Measurements from ENCODE around the gene PRR11. TPM values are rescaled to one million over a fixed set of nuclear protein-coding genes. Genes with fewer than 3 reads are reported as not detected.
"Not testable (repeated sequence)": the region's sequence is repeated elsewhere in the genome, so short reads cannot be mapped to it uniquely, and the experiment has no call there.

The PRR11 gene
- total RNA-seq, 4 donors from 2014 or later = 0.82 to 3.5 (median 1.4) TPM

- no peak for ATAC-seq (ENCODE audit: low FRiP score)
- no peak for DNase-seq (ENCODE audit: low spot score)
- TF ChIP-seq CTCF (IDR thresholded peaks at IDR 0.05) = no peak
Observed at GRCh38 chr17:59167571-59168001, 12.0 kb downstream of the PRR11 start.

- ATAC-seq (ENCODE audit: low FRiP score) = no peak
- no peak for DNase-seq (ENCODE audit: low spot score)
Observed at GRCh38 chr17:59172436-59173004, 17.0 kb downstream of the PRR11 start.

DNA sequence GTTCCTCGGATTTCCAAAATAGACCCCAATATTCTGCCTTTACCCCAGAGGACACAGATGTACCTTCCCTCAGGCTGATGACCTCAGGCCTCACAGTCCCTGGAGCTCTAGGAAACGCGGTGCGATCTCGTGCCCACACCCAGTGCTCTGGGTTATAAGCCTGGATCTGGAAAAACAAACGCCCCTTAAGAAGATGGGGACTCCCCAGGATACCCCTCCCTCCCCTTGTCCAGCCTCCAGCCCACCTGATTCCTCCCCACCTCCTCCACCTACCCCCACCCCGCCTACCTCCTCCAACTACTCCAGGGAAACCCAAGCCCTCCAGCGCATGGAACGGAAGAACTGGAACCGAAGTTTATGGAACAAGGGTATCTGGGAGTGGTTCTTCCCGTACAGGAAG is 19.1 kb downstream of the PRR11 start:
- ATAC-seq (ENCODE audit: low FRiP score) (no peak), DNase-seq (ENCODE audit: low spot score) (no peak)
- no peak for TF ChIP-seq CTCF (IDR thresholded peaks at IDR 0.05)

More at GRCh38 chr17:59172436-59173004, 17.0 kb downstream of the PRR11 start:
- no peak for TF ChIP-seq CTCF (IDR thresholded peaks at IDR 0.05)

DNA sequence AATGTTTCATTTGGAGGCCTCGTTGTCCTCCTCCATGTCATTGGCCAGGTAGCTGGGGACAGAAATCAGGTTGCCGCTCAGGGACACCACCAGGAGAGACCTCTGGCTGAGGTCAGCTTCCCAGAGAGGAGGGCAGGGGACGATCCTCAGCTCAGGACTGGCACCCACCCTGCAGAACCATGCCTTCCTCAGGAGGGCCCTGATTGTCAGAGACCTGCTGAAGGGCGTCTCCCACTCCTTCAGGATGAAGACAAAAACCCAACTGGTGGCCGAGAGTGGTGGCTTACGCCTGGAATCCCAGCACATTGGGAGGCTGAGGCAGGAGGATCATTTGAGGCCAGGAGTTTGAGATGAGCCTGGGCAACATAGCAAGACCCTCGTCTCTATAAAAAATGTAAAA is 19.5 kb downstream of the PRR11 start:
- ATAC-seq (ENCODE audit: low FRiP score) (no peak), DNase-seq (ENCODE audit: low spot score) (no peak)
- TF ChIP-seq CTCF (IDR thresholded peaks at IDR 0.05) = no peak

GRCh38 chr17:59178266-59178985 is 22.9 kb downstream of the PRR11 start:
- DNase-seq (ENCODE audit: low spot score) (no peak), ATAC-seq (ENCODE audit: low FRiP score) (no peak)
- TF ChIP-seq CTCF (IDR thresholded peaks at IDR 0.05) = no peak

- not testable (repeated sequence) for ATAC-seq (ENCODE audit: low FRiP score); DNase-seq (ENCODE audit: low spot score)
Observed at GRCh38 chr17:59179601-59180000, 24.1 kb downstream of the PRR11 start.

GRCh38 chr17:59180626-59181025 is 25.1 kb downstream of the PRR11 start:
- ATAC-seq (ENCODE audit: low FRiP score) (no peak), DNase-seq (ENCODE audit: low spot score) (no peak)
- no peak for TF ChIP-seq CTCF (IDR thresholded peaks at IDR 0.05)
